HG03064 (cell line): ENCODE measurements around the gene VWA3A.
"Not testable (repeated sequence)": the region's sequence is repeated elsewhere in the genome, so short reads cannot be mapped to it uniquely, and the experiment has no call there.

Source experiments
- ATAC-seq: cut with Tn5 transposase; IDR thresholded peaks from one replicate; pipeline ENCODE4 v1.9.1; 2021; ENCODE audit warnings: low read depth; ENCODE audit not compliant: unreplicated experiment

VWA3A gene

DNA sequence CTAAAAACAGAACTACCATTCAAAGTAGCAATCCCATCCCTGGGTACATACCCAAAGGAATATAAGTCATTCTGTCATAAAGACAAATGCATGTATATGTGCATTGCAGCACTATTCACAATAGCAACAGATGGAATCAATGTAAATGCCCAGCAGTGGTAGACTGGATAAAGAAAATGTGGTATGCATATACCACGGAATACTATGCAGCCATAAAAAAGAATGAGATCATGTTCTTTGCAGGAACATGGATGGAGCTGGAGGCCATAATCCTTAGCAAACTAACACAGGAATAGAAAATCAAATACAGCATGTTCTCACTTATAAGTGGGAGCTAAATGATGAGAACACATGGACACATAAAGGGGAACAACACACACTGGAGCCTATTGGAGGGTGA, 36.2 kb downstream of the VWA3A start:
- ATAC-seq, result not testable (repeated sequence)

DNA sequence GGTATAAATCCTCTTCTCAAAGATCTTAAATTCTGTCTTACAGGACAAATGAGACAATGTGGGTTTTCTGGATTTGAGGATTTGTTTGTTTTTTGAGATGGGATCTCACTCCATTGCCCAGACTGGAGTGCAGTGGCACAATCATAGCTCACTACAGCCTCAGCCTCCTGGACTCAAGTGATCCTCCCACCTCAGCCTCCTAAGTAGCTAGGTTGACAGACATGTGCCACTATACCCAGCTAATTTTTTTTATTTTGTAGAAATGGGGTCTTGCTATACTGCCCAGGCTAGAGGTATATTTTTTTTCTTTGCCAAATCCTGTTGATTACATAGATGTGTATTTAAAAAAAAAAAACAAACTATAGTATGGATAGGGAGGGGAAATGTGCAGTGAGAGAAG, 38.2 kb downstream of the VWA3A start:
- no peak for ATAC-seq

DNA sequence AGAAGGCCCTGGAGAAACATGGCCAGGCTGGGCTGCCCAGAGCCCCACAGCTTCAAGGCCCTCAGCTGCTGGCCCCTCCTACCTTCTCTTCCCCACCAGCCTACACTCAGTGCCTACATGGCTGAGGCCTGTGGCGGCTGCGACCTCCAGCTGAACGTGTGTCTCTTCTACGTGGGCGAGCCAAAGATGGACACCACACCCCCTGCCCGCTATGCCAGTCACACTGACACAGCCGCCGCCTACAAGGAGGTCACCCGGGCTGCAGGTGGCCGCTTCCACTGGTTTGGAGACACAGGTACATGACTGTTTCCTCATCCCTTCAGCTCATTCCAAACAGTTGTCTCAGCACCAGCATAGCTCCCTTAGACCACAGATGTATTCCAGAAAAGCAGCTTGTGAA, 40.5 kb downstream of the VWA3A start:
- ATAC-seq, result no peak

- no peak for ATAC-seq
These were observed 46.1 kb downstream of the VWA3A start for GRCh38 chr16:22138482-22138881.

GRCh38 chr16:22139008-22139407, 46.7 kb downstream of the VWA3A start:
- ATAC-seq, result no peak

DNA sequence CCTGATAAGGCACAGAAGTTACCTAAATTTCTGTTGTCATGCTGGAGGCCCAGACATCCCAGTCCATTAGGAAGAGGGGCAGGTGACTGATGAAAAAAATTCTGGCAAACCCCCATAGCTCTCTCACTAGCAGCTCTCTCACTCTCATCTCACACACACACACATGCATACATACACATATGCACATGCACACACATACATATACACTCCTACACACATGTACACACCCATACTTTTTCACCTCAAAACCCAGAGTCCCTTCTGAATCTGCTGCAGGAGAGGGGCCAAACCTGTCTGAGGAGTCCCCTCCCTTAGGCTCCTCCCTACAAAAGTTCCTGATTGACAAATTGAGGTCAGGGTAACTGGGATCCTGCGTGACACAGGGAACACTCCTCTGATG, 47.4 kb downstream of the VWA3A start:
- ATAC-seq, result no peak

- no peak for ATAC-seq
These were observed 49.4 kb downstream of the VWA3A start for GRCh38 chr16:22141767-22142166.

- no peak for ATAC-seq
These were observed 52.2 kb downstream of the VWA3A start for GRCh38 chr16:22144520-22144919.

DNA sequence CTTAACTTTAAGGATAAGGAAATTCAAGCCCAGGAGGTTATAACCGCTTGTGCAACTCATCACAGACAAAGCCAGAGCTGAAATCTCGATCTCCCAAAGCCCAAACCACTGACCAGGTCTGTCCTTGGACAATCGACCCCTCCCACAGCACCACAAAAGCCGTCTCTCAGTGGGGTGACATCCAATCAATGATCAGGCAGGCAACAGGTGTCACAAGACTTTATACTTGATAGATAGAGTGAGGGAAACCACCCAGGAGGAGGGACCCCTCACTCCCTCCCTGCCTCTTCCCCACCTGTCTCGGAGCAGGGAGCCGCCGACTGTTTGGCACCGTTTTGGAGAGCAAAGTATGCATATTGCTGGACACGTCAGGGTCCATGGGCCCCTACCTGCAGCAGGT, 55.5 kb downstream of the VWA3A start:
- no peak for ATAC-seq

- no peak for ATAC-seq
These were observed 59.1 kb downstream of the VWA3A start for GRCh38 chr16:22151246-22151998.

DNA sequence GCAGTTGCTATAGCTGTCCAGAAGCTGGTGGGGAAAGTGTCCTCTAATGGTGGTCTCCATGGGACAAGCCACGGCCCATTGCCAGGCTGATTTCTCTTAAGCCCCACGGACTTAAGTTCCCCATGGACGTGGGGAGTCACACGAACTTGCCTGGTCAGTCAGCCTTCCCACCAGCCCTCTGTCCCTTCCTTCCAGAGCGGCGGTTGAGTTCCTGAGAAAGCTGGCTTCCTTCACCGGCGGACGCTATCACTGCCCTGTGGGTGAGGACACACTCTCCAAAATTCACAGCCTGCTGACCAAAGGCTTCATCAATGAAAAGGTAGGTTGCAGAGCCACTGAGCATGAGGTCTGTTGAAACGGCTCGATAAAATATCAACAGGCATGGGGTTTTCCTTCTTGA, 60.0 kb downstream of the VWA3A start:
- ATAC-seq, result no peak

DNA sequence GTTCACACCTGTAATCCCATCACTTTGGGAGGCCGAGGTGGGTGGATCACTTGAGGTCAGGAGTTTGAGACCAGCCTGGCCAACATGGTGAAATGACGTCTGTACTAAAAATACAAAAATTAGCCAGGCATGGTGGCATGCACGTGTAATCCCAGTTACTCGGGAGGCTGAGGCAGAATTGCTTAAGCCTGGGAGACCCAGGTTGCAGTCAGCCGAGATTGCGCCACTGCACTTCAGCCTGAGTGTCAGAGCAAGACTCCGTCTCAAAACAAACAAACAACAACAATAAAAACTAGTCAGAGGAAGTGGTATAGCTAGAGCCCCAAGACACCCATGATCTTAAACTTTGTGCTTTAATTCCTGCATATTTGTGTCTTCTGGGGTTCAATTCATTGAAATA, 60.7 kb downstream of the VWA3A start:
- not testable (repeated sequence) for ATAC-seq

DNA sequence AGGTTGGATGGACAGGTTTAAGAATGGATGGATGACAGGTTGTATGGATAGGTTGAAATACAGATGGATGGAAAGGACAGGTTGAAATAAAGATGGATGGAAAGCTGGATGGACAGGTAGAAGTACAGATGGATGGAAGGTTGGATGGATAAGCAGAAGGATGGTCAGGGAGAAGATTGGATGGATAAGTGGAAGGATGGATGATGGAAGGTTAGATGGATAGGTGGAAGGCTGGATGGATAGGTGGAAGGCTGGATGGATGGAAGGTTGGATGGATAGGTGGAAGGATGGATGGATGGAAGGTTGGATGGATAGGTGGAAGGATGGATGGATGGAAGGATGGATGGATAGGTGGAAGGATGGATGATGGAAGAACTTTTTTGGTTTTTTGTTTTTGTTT, 69.1 kb downstream of the VWA3A start:
- no peak for ATAC-seq

DNA sequence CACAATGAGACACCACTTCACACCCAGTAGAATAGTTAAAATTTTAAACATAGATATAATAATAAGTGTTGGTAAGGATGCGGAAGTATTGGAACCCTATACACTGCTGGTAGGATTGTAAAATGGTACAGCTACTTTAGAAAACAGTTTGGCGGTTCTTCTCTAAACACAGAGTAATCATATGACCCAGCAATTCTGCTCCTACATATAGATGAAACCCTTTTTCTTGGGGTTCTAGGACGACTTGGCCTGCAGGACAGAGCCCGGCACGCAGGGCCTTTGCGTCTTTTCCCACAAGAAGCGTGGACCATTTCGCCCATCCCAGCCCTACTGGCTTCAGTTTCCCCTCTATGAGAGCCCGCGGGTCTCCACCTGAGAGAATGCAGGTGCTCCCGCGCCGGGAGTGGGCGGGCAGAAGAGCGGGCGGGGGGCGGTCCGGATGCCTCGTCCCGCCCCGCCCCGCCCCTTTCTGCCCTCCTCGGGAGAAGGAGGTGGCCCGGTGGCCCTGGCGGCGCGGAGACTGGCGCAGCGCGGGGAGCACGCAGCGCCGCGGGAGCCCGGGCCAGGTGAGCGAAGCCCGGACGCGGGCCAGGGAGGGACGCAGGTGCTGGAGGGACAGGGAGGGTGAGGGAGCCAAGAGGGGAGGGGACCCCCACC, 69.8 kb downstream of the VWA3A start, which contains the start of gene SDR42E2:
Gene SDR42E2, plus strand, starts transcription at position 508 of the 657 bp plus-strand sequence. CDS start 3,077 bp downstream, outside the sequence.
- ATAC-seq, result no peak

- ATAC-seq, result no peak
These were observed 70.3 kb downstream of the VWA3A start for GRCh38 chr16:22162656-22163009.

DNA sequence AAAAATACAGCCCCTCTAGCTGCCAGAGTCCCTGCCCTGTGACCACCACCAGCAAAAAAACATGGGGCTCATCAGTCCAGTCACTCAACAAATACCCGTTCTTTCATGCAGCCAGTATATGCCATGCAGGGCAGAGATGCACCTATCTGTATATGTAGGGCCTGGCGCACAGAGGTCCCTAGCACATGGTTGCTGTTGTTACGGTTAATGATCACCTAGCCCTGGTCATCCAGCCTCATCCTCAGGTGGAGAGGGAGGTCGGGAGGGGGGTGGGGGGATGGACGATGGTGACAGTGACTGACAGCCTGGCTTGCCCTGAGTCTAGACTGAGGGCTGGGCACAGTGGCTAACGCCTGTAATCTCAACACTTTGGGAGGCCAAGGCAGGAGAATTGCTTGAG, 71.5 kb downstream of the VWA3A start:
- no peak for ATAC-seq

- no peak for ATAC-seq
These were observed 72.1 kb downstream of the VWA3A start for GRCh38 chr16:22164482-22164881.

DNA sequence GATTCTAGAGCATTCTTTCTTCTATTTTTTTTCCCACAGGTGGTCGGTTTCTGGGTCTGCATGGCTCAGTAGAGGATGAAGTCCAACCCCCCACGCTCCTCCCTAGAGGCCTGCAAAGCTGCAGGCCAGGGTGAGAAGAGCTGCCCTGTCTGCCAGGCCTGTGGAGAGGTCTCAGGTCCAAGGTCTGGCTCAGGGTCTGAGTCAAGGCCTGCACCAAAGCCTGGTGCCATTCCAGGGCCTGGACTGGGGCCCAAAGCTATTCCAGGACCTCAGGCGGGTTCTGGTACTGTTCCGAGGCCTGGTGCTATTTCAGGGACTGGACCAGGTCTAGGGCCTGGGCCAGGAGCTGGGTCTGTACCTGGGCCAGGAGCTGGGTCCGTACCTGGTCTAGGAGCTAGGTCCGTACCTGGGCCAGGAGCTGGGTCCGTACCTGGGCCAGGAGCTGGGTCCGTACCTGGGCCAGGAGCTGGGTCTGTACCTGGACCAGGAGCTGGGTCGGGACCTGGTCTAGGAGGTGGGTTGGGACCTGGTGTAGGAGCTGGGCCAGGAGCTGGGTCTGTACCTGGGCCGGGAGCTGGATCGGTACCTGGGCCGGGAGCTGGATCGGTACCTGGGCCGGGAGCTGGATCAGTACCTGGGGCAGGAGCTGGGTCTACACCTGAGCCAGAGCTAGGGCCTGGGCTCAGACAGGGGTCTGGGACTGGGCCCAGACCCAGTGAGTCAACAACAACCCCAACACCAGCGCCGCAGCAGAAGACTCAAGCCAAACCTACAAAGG, 73.4 kb downstream of the VWA3A start:
- no peak for ATAC-seq

GRCh38 chr16:22171953-22172352, 79.6 kb downstream of the VWA3A start:
- ATAC-seq, result no peak

GRCh38 chr16:22172642-22173041, 80.3 kb downstream of the VWA3A start:
- ATAC-seq, result not testable (repeated sequence)

DNA sequence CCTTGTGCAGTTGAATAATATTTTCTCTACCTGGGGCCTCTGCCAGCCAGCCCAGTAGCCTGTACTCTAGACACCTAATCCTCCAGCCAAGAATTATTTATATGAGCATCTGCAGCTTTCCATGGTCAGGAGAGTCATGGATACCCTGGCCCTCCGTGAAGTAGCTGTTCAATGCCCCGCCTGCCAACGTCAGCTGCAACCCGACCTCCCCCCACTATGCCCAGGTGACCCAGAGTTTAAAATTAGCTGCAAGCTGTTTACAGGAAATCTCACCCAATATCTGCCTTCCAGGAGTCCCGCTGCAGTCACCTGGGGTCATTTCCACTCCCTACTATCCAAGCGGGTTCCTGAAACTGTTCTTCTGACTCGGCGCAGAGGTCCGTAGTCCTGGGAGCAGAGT, 82.3 kb downstream of the VWA3A start:
- no peak for ATAC-seq
